Measurements from ENCODE around the gene QRICH2. TPM values are rescaled to one million over a fixed set of nuclear protein-coding genes. Genes with fewer than 3 reads are reported as not detected.

The QRICH2 gene
- total and polyA plus RNA-seq, 2 of the 4 experiments (the other 2 are of a cell fraction), result 4.3 to 4.8 TPM

GRCh38 chr17:76341301-76341700, 33.2 kb upstream of the QRICH2 start:
- H4K20me1 ChIP-seq (ENCODE audit: insufficient read depth, low read length), result peaks cover 6% of the 10 kb centered on the region; the same call in 1 of the 2 replicates
- no TSS peak for BruUV-seq (replicated peaks)
- H3K27ac ChIP-seq (ENCODE audit: insufficient read depth, low read length), result no peak overlapping the region
- peaks cover 24 to 34% of the 10 kb centered on the region in 2 experiments for H3K79me1 ChIP-seq (ENCODE audit: low read depth in 1 of 2, low read length in 2 of 2)
- no peak overlapping the region for H4K91ac ChIP-seq (ENCODE audit: insufficient read depth, low read depth, low read length)
- intact Hi-C loops (cut with micrococcal nuclease), result no loop called here
- H3K27me3 ChIP-seq (ENCODE audit: control insufficient read depth, insufficient read depth, low read length), result no peaks in the 10 kb centered on the region
- H3K9me1 ChIP-seq (ENCODE audit: insufficient read depth, low read length), result peaks cover 3% of the 10 kb centered on the region; the same call in 1 of the 2 replicates
- in situ Hi-C loops (cut with MboI; ENCODE audit: low sequenced_read_pairs), result no loop called here
- peaks cover 12% of the 10 kb centered on the region for H3K4me1 ChIP-seq (ENCODE audit: control insufficient read depth, insufficient read depth, low read length)
- no peak overlapping the region for H3K18ac ChIP-seq (ENCODE audit: low read depth, low read length)
- no peak overlapping the region for H4K5ac ChIP-seq (ENCODE audit: low read depth, low read length)
- no peak overlapping the region for H3K4ac ChIP-seq (ENCODE audit: low read depth, low read length)
- no peak overlapping the region for H2AFZ ChIP-seq (replicated peaks; ENCODE audit: low read length, poor library complexity)
- no peak for DNase-seq
- H2BK120ac ChIP-seq (ENCODE audit: low read depth, low read length), result no peak overlapping the region
- no CpG with 5 or more reads among the region's 6 CpGs for WGBS, 2 experiments (ENCODE audit: extremely low coverage in 2 of 2, insufficient read length in 1 of 2)
- no peak overlapping the region for H4K8ac ChIP-seq (ENCODE audit: low read depth in 2 of 2, low read length in 2 of 2)
- peaks cover 40% of the 10 kb centered on the region for H3K36me3 ChIP-seq (ENCODE audit: control insufficient read depth, insufficient read depth, low read length)
- H3K56ac ChIP-seq (ENCODE audit: extremely low read depth, insufficient read depth, low read length), result no peak overlapping the region
- no peak overlapping the region for H3K23ac ChIP-seq (ENCODE audit: low read depth, low read length)
- H2BK20ac ChIP-seq (ENCODE audit: low read depth, low read length), result no peak overlapping the region
- H2AK9ac ChIP-seq (replicated peaks; ENCODE audit: low read depth, low read length, poor library complexity), result no peak overlapping the region
- H3K9ac ChIP-seq (ENCODE audit: low read depth, low read length), result no peak overlapping the region
- dilution Hi-C loops (cut with HindIII; ENCODE audit: low sequenced_read_pairs, unreplicated experiment), result no loop called here
- no peak overlapping the region for H2AK5ac ChIP-seq (ENCODE audit: low read depth, low read length)
- no peaks in the 10 kb centered on the region for H3K9me3 ChIP-seq (ENCODE audit: control insufficient read depth, insufficient read depth, low read length)
- no peak overlapping the region for H2BK15ac ChIP-seq (ENCODE audit: low read depth, low read length)
- no peak overlapping the region for H3K4me2 ChIP-seq (ENCODE audit: low read depth, low read length)
- POLR2A ChIA-PET (ENCODE audit: unreplicated experiment), result no interaction called here
- no peak overlapping the region for H3K4me3 ChIP-seq (ENCODE audit: insufficient read depth, low read depth, low read length)
- H2BK5ac ChIP-seq (ENCODE audit: low read depth, low read length, poor library complexity, severe bottlenecking), result no peak overlapping the region
- no peak for ATAC-seq (ENCODE audit: low read depth)
- H3K14ac ChIP-seq (replicated peaks; ENCODE audit: low read depth, low read length), result no peak overlapping the region
- CTCF ChIA-PET, result no interaction called here
- TF ChIP-seq USF2 (IDR thresholded peaks at IDR 0.05; ENCODE audit: low read depth, low read length) (no peak), MXI1 (IDR thresholded peaks at IDR 0.05; ENCODE audit: borderline replicate concordance, low read depth, low read length) (no peak), CEBPB (IDR thresholded peaks at IDR 0.05; ENCODE audit: low read depth, low read length) (no peak), SMC3 (IDR thresholded peaks at IDR 0.05; ENCODE audit: low read depth, low read length) (no peak), MAZ (IDR thresholded peaks at IDR 0.05; ENCODE audit: borderline replicate concordance, low read depth, low read length) (no peak), ELK1 (IDR thresholded peaks at IDR 0.05; ENCODE audit: borderline replicate concordance, low read depth, low read length) (no peak), POLR2A (IDR thresholded peaks at IDR 0.05; ENCODE audit: low read depth, low read length) (no peak), RCOR1 (IDR thresholded peaks at IDR 0.05; ENCODE audit: insufficient replicate concordance, low read length) (no peak), CTCF (conservative IDR thresholded peaks at IDR 0.05; ENCODE audit: low read depth, low read length) (no peak), BHLHE40 (IDR thresholded peaks at IDR 0.05; ENCODE audit: low read depth, low read length) (no peak), FOS (IDR thresholded peaks at IDR 0.05; ENCODE audit: low read depth, low read length) (no peak), RFX5 (IDR thresholded peaks at IDR 0.05; ENCODE audit: low read depth, low read length) (no peak), CHD1 (IDR thresholded peaks at IDR 0.05; ENCODE audit: low read depth, low read length) (no peak), RAD21 (IDR thresholded peaks at IDR 0.05; ENCODE audit: low read length) (no peak), MAFK (IDR thresholded peaks at IDR 0.05; ENCODE audit: low read depth, low read length) (no peak), NFE2L2 (IDR thresholded peaks at IDR 0.05; ENCODE audit: low read depth, low read length) (no peak)
